ENCODE measurements around the gene NEMP1.

NEMP1 gene

GRCh38 chr12:57011438-57012424, 66.9 kb downstream of the NEMP1 start:
- Mint-ChIP-seq H3K36me3 (ENCODE audit: low read depth) (no peaks in the 10 kb centered on the region), H3K4me1 (peaks cover 16% of the 10 kb centered on the region), H3K27ac (peak overlapping the region in 2 of 3 experiments; percentile 26 to 77), H3K27me3 (ENCODE audit: low read depth) (peaks cover 38% of the 10 kb centered on the region), H3K9me3 (no peaks in the 10 kb centered on the region), H3K4me3 (no peak overlapping the region)
- TF ChIP-seq CTCF (IDR thresholded peaks at IDR 0.05; ENCODE audit: unreplicated experiment in 3 of 3): no peak

GRCh38 chr12:57010627-57011247, 67.9 kb downstream of the NEMP1 start:
- Mint-ChIP-seq H3K27me3 (ENCODE audit: low read depth) (peaks cover 36% of the 10 kb centered on the region), H3K27ac (no peak overlapping the region), H3K36me3 (ENCODE audit: low read depth) (no peaks in the 10 kb centered on the region), H3K4me3 (no peak overlapping the region), H3K9me3 (no peaks in the 10 kb centered on the region), H3K4me1 (peaks cover 20% of the 10 kb centered on the region)
- TF ChIP-seq CTCF (IDR thresholded peaks at IDR 0.05; ENCODE audit: unreplicated experiment in 3 of 3): no peak

- no peaks in the 10 kb centered on the region for H3K9me3 Mint-ChIP-seq
- H3K27ac Mint-ChIP-seq: no peak overlapping the region
- no peak overlapping the region for H3K4me3 Mint-ChIP-seq
- peaks cover 5% of the 10 kb centered on the region for H3K36me3 Mint-ChIP-seq (ENCODE audit: low read depth)
- TF ChIP-seq CTCF (IDR thresholded peaks at IDR 0.05; ENCODE audit: unreplicated experiment in 3 of 3): no peak
- peaks cover 30% of the 10 kb centered on the region for H3K27me3 Mint-ChIP-seq (ENCODE audit: low read depth)
- H3K4me1 Mint-ChIP-seq: peaks cover 27% of the 10 kb centered on the region
Observed at GRCh38 chr12:57009949-57010626, 68.5 kb downstream of the NEMP1 start.

- peaks cover 40% of the 10 kb centered on the region for H3K4me1 Mint-ChIP-seq
- peaks cover 12% of the 10 kb centered on the region for H3K27me3 Mint-ChIP-seq (ENCODE audit: low read depth)
- no peaks in the 10 kb centered on the region for H3K9me3 Mint-ChIP-seq
- peak; percentile 75 to 81 (median 78) for TF ChIP-seq CTCF (IDR thresholded peaks at IDR 0.05; ENCODE audit: unreplicated experiment in 3 of 3)
- H3K27ac Mint-ChIP-seq: peak overlapping the region; percentile 67 to 86 (median 67)
- H3K4me3 Mint-ChIP-seq: peak overlapping the region; percentile 75 to 94 (median 87)
- H3K36me3 Mint-ChIP-seq (ENCODE audit: low read depth): peaks cover 20% of the 10 kb centered on the region
Observed at GRCh38 chr12:57008178-57008577, 70.4 kb downstream of the NEMP1 start.

GRCh38 chr12:57006809-57007475, 71.6 kb downstream of the NEMP1 start:
- H3K27ac Mint-ChIP-seq: peak overlapping the region; percentile 41 to 95 (median 85)
- H3K4me1 Mint-ChIP-seq: peaks cover 46% of the 10 kb centered on the region
- H3K9me3 Mint-ChIP-seq: no peaks in the 10 kb centered on the region
- H3K4me3 Mint-ChIP-seq: peak overlapping the region; percentile 90 to 97 (median 94)
- H3K36me3 Mint-ChIP-seq (ENCODE audit: low read depth): peaks cover 31% of the 10 kb centered on the region
- peaks cover 4% of the 10 kb centered on the region for H3K27me3 Mint-ChIP-seq (ENCODE audit: low read depth)
- peak in 2 of 3 experiments; percentile 1 to 18 for TF ChIP-seq CTCF (IDR thresholded peaks at IDR 0.05; ENCODE audit: unreplicated experiment in 3 of 3)
